Measurements from ENCODE around the gene C10orf90.
"Not testable (repeated sequence)": the region's sequence is repeated elsewhere in the genome, so short reads cannot be mapped to it uniquely, and the experiment has no call there.

C10orf90 gene

GRCh38 chr10:126583552-126584200, 86.8 kb downstream of the C10orf90 start:
- no peak for DNase-seq

GRCh38 chr10:126581648-126582046, 88.8 kb downstream of the C10orf90 start:
- DNase-seq = no peak

DNA sequence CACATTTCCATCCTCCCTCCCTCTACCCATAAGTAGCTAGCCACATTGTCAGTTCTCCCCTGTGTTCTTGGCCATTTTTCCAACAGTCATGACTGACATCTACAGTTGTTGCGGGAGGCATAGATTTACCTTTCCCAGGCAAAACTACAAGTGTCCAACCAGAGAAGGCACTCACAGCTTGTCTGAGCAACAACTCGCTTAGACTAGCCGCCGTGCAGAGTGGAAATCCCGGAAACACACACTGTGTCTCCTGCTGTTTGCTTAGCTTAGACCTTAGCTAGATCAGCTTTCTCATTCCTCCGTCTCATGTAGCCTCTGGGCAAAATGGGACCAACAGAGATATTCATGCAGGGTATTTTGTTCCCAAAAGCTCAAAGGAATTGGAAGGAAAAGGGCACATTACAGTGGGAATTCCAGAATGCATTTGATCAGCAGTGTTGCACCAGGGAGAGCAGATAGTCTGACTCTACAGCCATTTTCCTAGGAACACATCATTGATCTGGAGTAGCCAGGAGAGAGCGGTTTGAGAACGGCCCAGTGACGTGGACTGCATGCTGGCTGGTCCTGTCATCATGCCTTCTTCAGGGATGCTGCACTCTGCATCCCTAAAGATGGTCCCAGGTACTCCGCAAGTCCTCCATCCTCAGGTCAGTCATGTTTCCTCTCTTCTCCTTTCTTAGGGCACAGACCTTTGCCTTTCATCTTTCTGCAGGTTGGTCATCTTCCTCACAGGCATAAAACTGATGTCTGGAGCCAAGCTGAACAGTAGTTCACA, 89.4 kb downstream of the C10orf90 start:
- no peak for DNase-seq

- no peak for DNase-seq
Measured at GRCh38 chr10:126576336-126576735, 94.2 kb downstream of the C10orf90 start.

GRCh38 chr10:126570621-126571602, 99.6 kb downstream of the C10orf90 start:
- DNase-seq = no peak

DNA sequence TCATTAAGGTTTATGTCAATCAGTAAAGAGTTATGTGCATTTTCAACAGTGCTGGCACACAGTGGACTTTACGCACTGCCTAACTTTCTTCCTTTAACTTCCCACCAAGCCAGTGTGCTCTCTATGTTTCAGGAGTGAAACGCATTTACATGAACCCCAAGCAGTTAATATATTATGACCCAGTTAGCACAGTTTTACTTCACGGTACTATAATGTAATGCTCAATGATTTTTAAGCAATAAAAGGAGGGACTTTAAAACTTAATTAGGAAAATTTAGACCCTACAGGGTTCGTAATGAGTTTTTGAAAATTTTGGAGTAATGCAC, 100.3 kb downstream of the C10orf90 start:
- DNase-seq = no peak

GRCh38 chr10:126569513-126570244, 100.8 kb downstream of the C10orf90 start:
- no peak for DNase-seq

DNA sequence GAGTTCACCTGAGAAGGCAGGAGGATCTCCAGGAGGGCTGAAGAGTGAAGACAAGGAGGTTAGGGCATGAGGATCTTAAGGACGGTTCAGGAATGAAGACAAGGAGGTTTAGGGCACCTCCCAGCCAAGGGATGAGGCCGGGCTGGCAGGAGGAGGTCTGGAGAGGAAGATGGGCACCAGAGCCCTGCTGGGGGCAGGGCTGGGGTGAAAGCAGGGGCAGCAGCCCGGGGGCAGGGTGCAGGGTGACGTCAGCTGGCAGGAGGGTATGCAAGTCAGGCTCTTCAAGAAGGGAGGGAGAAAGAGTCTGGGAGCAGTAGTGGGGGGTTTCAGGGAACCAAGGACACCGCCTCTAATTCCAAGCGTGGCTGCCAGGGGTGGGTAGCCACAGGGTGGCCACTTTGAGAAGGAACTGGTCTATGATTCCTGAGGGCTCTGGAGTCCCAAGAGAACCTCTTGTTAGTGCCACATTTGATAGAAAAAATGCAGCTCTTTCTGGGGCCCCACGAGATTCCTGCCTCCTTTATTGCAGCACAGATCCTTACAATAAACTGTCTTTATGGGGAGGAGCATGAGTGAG, 101.6 kb downstream of the C10orf90 start:
- no peak for DNase-seq

DNA sequence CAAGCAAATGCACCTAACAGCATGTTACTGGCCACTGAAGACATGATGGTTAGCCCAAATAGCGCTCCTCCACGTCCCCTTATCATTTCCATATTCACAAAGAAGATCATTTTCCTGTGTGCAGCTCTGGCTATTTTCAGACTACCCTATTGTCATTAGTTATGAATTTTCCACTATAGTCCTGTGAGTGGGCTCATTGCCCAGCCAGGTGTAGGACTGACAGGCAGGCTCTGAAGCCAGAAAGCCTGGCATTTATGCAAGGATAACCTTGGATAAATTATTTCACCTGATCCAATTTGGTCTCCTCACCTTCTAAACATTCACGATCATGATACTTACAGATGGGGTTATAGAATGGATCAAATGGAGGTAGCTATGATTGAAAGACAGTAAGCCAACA, 104.6 kb downstream of the C10orf90 start:
- DNase-seq = no peak

DNA sequence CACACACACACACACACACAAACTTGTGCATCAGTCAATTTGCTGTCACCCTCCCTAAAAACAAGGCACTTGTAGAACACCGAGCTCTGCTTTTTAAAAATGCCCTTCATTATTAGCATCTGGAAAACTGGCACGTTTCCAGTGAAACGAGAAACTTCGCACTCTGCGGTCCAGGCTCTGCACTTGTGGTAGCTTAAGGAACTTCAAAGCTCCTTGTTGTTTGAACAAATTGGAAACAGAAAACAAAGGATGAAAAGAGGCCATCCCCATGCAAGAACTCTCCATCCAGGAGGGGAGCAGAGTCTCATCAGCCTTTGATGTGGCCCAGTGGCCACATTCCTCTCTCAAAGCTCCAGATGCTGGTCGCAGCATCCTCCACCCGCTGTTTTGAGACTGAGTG, 105.1 kb downstream of the C10orf90 start:
- DNase-seq = no peak

- no peak for DNase-seq
Measured at GRCh38 chr10:126564326-126564888, 106.1 kb downstream of the C10orf90 start.

- no peak for DNase-seq
Measured at GRCh38 chr10:126563361-126563760, 107.1 kb downstream of the C10orf90 start.

- no peak for DNase-seq
Measured at GRCh38 chr10:126561921-126562680, 108.4 kb downstream of the C10orf90 start.

GRCh38 chr10:126561294-126561920, 109.1 kb downstream of the C10orf90 start:
- DNase-seq = no peak

DNA sequence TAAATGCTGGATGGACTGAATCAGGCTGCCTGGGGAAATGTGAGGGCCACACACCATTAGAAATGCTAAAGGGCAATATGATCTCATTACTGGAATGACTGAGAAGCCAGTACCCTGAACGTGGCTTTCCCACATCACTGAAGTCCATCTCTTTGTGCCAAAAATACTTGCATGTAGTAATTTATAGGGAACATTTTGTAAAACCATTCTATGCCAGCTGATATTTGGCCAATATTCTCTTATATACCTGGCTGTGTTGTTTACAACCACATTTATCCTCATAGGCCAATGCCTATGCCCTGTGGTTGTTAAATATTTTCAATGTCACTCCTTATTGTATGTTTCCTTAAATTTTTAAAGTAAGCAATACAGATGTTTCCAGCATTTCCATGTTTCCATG, 111.6 kb downstream of the C10orf90 start:
- DNase-seq = no peak

- no peak for DNase-seq
Measured at GRCh38 chr10:126551202-126551601, 119.3 kb downstream of the C10orf90 start.

GRCh38 chr10:126550586-126550985, 119.9 kb downstream of the C10orf90 start:
- not testable (repeated sequence) for DNase-seq

DNA sequence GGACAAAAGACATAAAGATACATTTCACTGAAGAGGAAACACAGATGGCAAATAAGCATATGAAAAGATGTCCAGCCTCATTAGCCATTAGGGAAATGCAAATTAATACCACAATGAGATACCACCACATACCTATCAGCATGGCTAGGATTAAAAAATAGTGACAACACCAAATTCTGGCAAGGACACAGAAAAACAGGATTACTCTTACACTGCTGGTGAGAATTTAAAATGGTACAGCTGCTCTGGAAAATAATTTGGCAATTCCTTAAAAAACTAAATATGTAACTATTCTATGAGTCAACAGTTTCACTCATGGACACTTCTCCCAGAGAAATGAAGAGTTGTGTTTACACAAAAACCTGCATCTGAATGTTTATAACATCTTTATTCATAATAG, 121.1 kb downstream of the C10orf90 start:
- DNase-seq = no peak

GRCh38 chr10:126544565-126544964, 125.9 kb downstream of the C10orf90 start:
- no peak for DNase-seq

GRCh38 chr10:126538439-126539135, 131.9 kb downstream of the C10orf90 start:
- DNase-seq = no peak
